A549 (cell line): ENCODE measurements around the gene HDGFL2. TPM values are rescaled to one million over a fixed set of nuclear protein-coding genes. Genes with fewer than 3 reads are reported as not detected.
A peak's percentile ranks its signal among the peaks of the same experiment; 100 is the strongest.

Experiments used
- ATAC-seq, 2 experiments: fragments of 200-7000 bp in 1 of 2; fragments of >200 bp in 1 of 2; cut with Nextera tagmentation in 1 of 2; cut with Tn5 transposase in 1 of 2; 3 replicates each; pipeline versions ENCODE4 v1.8.0 to v1.9.1; 2018 to 2020; ENCODE audit warnings: mild to moderate bottlenecking in 1 of 2, moderate library complexity in 1 of 2
- CTCF ChIA-PET: fragments of 300-600 bp; sonication (Branson Sonifier 250); formaldehyde crosslinking; extraction: SDS; loops from one replicate; lab custom pipeline; 2021; ENCODE audit warnings: antibody characterized with exemption, inconsistent platforms; lab: Yijun Ruan, JAX
- POLR2A ChIA-PET: fragments of 350-600 bp; formaldehyde crosslinking; extraction: SDS; loops from one replicate; lab custom pipeline; 2021; ENCODE audit warnings: antibody characterized with exemption, inconsistent platforms; lab: Yijun Ruan, JAX
- DNase-seq, 2 experiments: peaks; one replicate each; pipeline versions ENCODE4 v3.0.0 to v3.0.0-alpha.2; 2011 to 2016; ENCODE audit warnings: low read depth in 1 of 2, low spot score in 1 of 2
- FAIRE-seq: peaks from 2 replicates; lab custom pipeline; 2011; peaks lifted over from hg19 to GRCh38; lab: Jason Lieb, UNC
- H3K27ac ChIP-seq, 2 experiments: fragments of >200 bp; sonication (Bioruptor Twin); formaldehyde crosslinking; 3 replicates each; pipeline ENCODE4 v1.5.1; 2016 to 2017
- H3K4me1 ChIP-seq: fragments of >200 bp; sonication (Bioruptor Twin); formaldehyde crosslinking; 3 replicates; pipeline ENCODE4 v1.6.1; 2016
- H3K4me2 ChIP-seq: fragments of >200 bp; sonication (Bioruptor Twin); formaldehyde crosslinking; 3 replicates; pipeline ENCODE4 v1.6.1; 2016
- H3K4me3 ChIP-seq: fragments of >200 bp; sonication (Bioruptor Twin); formaldehyde crosslinking; 3 replicates; pipeline ENCODE4 v1.5.1; 2016
- H3K9me3 ChIP-seq: fragments of >200 bp; sonication (Bioruptor Twin); formaldehyde crosslinking; 3 replicates; pipeline ENCODE4 v1.6.1; 2016
- ATOH8 ChIP-seq: fragments of 250-450 bp; sonication (Bioruptor Pico); IDR thresholded peaks from 2 replicates; pipeline ENCODE4 v1.5.0; 2020; ENCODE audit warnings: low read depth, mild to moderate bottlenecking, moderate library complexity
- BCL3 ChIP-seq: fragments of >200 bp; sonication (Bioruptor Twin); formaldehyde crosslinking; IDR thresholded peaks from 3 replicates; pipeline ENCODE4 v1.6.1; 2016
- BHLHE40 ChIP-seq: IDR thresholded peaks from 2 replicates; pipeline ENCODE4 v1.6.1; 2012; ENCODE audit warnings: low read depth, low read length, inconsistent platforms
- CBX2 ChIP-seq: fragments of 200-600 bp; sonication (generic); IDR thresholded peaks from 2 replicates; pipeline ENCODE4 v1.6.1; 2016; ENCODE audit warnings: low read depth, mild to moderate bottlenecking, borderline replicate concordance
- CBX8 ChIP-seq: fragments of 200-600 bp; sonication (generic); IDR thresholded peaks from 2 replicates; pipeline ENCODE4 v1.6.1; 2016
- CTCF ChIP-seq: fragments of >200 bp; sonication (Bioruptor Twin); formaldehyde crosslinking; IDR thresholded peaks from 3 replicates; pipeline ENCODE4 v1.5.1; 2016
- EHF ChIP-seq: fragments of 250-450 bp; sonication (Bioruptor Pico); IDR thresholded peaks from 2 replicates; pipeline ENCODE4 v1.5.0; 2020; ENCODE audit warnings: mild to moderate bottlenecking
- ELK1 ChIP-seq: fragments of 150-350 bp; IDR thresholded peaks from 2 replicates; pipeline ENCODE4 v1.6.1; 2014; ENCODE audit warnings: low read depth, mild to moderate bottlenecking, low read length
- ESRRA ChIP-seq: fragments of 150-350 bp; IDR thresholded peaks from 2 replicates; pipeline ENCODE4 v1.6.1; 2014; ENCODE audit warnings: mild to moderate bottlenecking, low read length, borderline replicate concordance
- GATA3 ChIP-seq: IDR thresholded peaks from 2 replicates; pipeline ENCODE4 v1.6.1; 2012; ENCODE audit warnings: borderline replicate concordance
- HOXB13 ChIP-seq: fragments of 250-450 bp; sonication (Bioruptor Pico); IDR thresholded peaks from 2 replicates; pipeline ENCODE4 v1.5.0; 2020; ENCODE audit warnings: low read depth, mild to moderate bottlenecking, moderate library complexity
- JUNB ChIP-seq: fragments of >200 bp; sonication (Bioruptor Twin); formaldehyde crosslinking; IDR thresholded peaks from 2 replicates; pipeline ENCODE4 v1.6.1; 2016
- MAX ChIP-seq: IDR thresholded peaks from 2 replicates; pipeline ENCODE4 v1.6.1; 2012
- MAZ ChIP-seq: fragments of 150-350 bp; IDR thresholded peaks from 2 replicates; pipeline ENCODE4 v1.6.1; 2014; ENCODE audit warnings: antibody characterized with exemption, low read depth, low read length, borderline replicate concordance
- MYC ChIP-seq: IDR thresholded peaks from 2 replicates; pipeline ENCODE4 v1.6.1; 2012; ENCODE audit warnings: mild to moderate bottlenecking, inconsistent platforms, low read length, improper control_type of control experiment, borderline replicate concordance
- POLR2A ChIP-seq: IDR thresholded peaks from 2 replicates; pipeline ENCODE4 v1.6.1; 2012; ENCODE audit warnings: mild to moderate bottlenecking, low read length
- RARB ChIP-seq: fragments of 250-450 bp; sonication (Bioruptor Pico); IDR thresholded peaks from 2 replicates; pipeline ENCODE4 v1.8.0; 2021; ENCODE audit warnings: mild to moderate bottlenecking, moderate library complexity
- RNF2 ChIP-seq: fragments of 200-600 bp; sonication (generic); IDR thresholded peaks from 2 replicates; pipeline ENCODE4 v1.6.1; 2016; ENCODE audit warnings: low read depth, mild to moderate bottlenecking, antibody characterized with exemption, moderate library complexity, borderline replicate concordance
- SMC3 ChIP-seq: fragments of >200 bp; sonication (Bioruptor Twin); formaldehyde crosslinking; IDR thresholded peaks from 3 replicates; pipeline ENCODE4 v1.6.1; 2018; ENCODE audit warnings: inconsistent platforms
- TP53 ChIP-seq: fragments of 250-450 bp; sonication (Bioruptor Pico); IDR thresholded peaks from 2 replicates; pipeline ENCODE4 v1.5.0; 2021; ENCODE audit warnings: mild to moderate bottlenecking, moderate library complexity
- ZC3H11A ChIP-seq: fragments of 450-650 bp; IDR thresholded peaks from 2 replicates; pipeline ENCODE4 v1.6.1; 2014; ENCODE audit warnings: antibody characterized with exemption, mild to moderate bottlenecking
- ZFP36 ChIP-seq: fragments of 450-650 bp; IDR thresholded peaks from 2 replicates; pipeline ENCODE4 v1.6.1; 2014; ENCODE audit warnings: borderline replicate concordance; ENCODE audit not compliant: partially characterized antibody
- WGBS: methylation state at CpG from one replicate; pipeline ENCODE4 v1.1.6; 2017; ENCODE audit errors: missing lambda C conversion rate; 5-methylcytosine and 5-hydroxymethylcytosine counted together
- polyA plus RNA-seq, 4 experiments: library from polyadenylated mRNA; depleted of rRNA in 3 of 4; stranded (reverse); fragments of >200 nt; fragmentation: RNase III in 1 of 4; extraction: RNeasy Plus Mini Kit Qiagen cat#74134 plus additional on column Dnase treatment in 1 of 4; gene quantifications; 2 replicates in 3 of 4; 3 replicates in 1 of 4; pipeline ENCODE4 v1.2.3, GENCODE V29; 2011 to 2017

The HDGFL2 gene
- polyA plus RNA-seq, 2 of the 4 experiments (the other 2 are of a cell fraction) = 10.8 to 34.3 TPM

- CTCF ChIA-PET = interaction anchor here (0.6 to 1.4 kb wide), 3 partner anchors 12 to 226 kb away, joined by 3 to 5 read pairs (median 5); no protein-coding TSS in a partner anchor
- FAIRE-seq = no peak
- H3K4me3 ChIP-seq = no peak overlapping the region
- TF ChIP-seq BCL3 (no peak), MAZ (no peak), JUNB (no peak), POLR2A (no peak)
- TF ChIP-seq, all 56 proteins: peak for 0
- 91% methylated on average over 51 of the region's 61 CpGs for WGBS
- POLR2A ChIA-PET = no interaction called here
- DNase-seq (no peak), ATAC-seq (no peak)
- no peak overlapping the region for H3K27ac ChIP-seq
- H3K4me2 ChIP-seq = no peak overlapping the region
- H3K4me1 ChIP-seq = no peaks in the 10 kb centered on the region
- H3K9me3 ChIP-seq = no peaks in the 10 kb centered on the region
Measured at GRCh38 chr19:4493929-4494690, 22.0 kb downstream of the HDGFL2 start.

- H3K27ac ChIP-seq = no peak overlapping the region
- no peaks in the 10 kb centered on the region for H3K9me3 ChIP-seq
- TF ChIP-seq HOXB13 (CRISPR knock-in tag) = no peak
- no peak for TF ChIP-seq ATOH8 (CRISPR knock-in tag)
- TF ChIP-seq GATA3 = no peak
- TF ChIP-seq MAZ = no peak
- no peak for TF ChIP-seq CBX8
- FAIRE-seq (no peak), ATAC-seq (no peak), DNase-seq (no peak)
- 90% methylated on average over 8 of the region's 8 CpGs for WGBS
- H3K4me2 ChIP-seq = no peak overlapping the region
- H3K4me1 ChIP-seq = no peaks in the 10 kb centered on the region
- POLR2A ChIA-PET = no interaction called here
- no peak overlapping the region for H3K4me3 ChIP-seq
- CTCF ChIA-PET = interaction anchor here (0.6 to 1.4 kb wide), 4 partner anchors 12 to 227 kb away, joined by 3 to 5 read pairs (median 4); no protein-coding TSS in a partner anchor
Measured at GRCh38 chr19:4494691-4495064, 22.6 kb downstream of the HDGFL2 start.

- TF ChIP-seq ESRRA (no peak), MAX (no peak), CTCF (peak; percentile 22; the same call in 1 of the 3 replicates), RNF2 (no peak), SMC3 (no peak), BHLHE40 (no peak), RARB (CRISPR knock-in tag) (no peak), ZC3H11A (no peak), POLR2A (no peak)
- Histone ChIP-seq H3K9me3 (no peaks in the 10 kb centered on the region), H3K4me1 (no peaks in the 10 kb centered on the region), H3K4me3 (no peak overlapping the region), H3K27ac (no peak overlapping the region), H3K4me2 (no peak overlapping the region)
- no peak for FAIRE-seq
- ATAC-seq = peak; percentile 87 to 88
- ChIA-PET CTCF (interaction anchor here (1.0 kb wide), 1 partner anchor 225 kb away, joined by 3 read pairs; no protein-coding TSS in a partner anchor), POLR2A (no interaction called here)
- 87% methylated on average over 11 of the region's 12 CpGs for WGBS
- peak in 1 of 2 experiments; percentile 41 for DNase-seq
Measured at GRCh38 chr19:4495471-4495870, 23.4 kb downstream of the HDGFL2 start.

DNA sequence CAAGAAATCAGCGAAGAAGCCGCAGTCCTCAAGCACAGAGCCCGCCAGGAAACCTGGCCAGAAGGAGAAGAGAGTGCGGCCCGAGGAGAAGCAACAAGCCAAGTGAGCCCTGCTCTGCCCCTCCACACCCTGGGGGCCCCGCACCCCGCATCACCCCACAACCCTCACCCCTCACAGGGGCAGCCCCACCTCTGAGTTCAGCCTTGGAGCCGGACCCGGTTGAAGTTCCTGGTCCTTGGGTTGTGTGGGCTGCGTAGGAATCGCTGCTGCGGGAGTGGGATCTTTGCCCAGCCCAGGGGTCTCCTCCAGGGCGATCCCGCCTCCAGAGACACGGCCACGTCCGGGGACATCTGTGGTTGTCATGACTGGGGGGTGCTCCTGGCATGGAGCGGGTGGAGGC lies 24.2 kb downstream of the HDGFL2 start:
- ChIA-PET POLR2A (no interaction called here), CTCF (no interaction called here)
- DNase-seq (no peak), ATAC-seq (no peak), FAIRE-seq (no peak)
- Histone ChIP-seq H3K27ac (no peak overlapping the region), H3K9me3 (no peaks in the 10 kb centered on the region), H3K4me2 (no peak overlapping the region), H3K4me1 (no peaks in the 10 kb centered on the region), H3K4me3 (no peak overlapping the region)
- 95% methylated on average over 4 of the region's 18 CpGs for WGBS
- TF ChIP-seq CBX2 (no peak), MYC (no peak), TP53 (no peak), ELK1 (no peak), CTCF (no peak), MAX (no peak), ZFP36 (no peak), EHF (CRISPR knock-in tag) (no peak), RNF2 (no peak)
